ENCODE data around the gene KIR2DL3.
"Not testable (repeated sequence)": the region's sequence is repeated elsewhere in the genome, so short reads cannot be mapped to it uniquely, and the experiment has no call there.

The KIR2DL3 gene

GRCh38 chr19:54744080-54744479 lies 5.8 kb downstream of the KIR2DL3 start:
- DNase-seq (ENCODE audit: low spot score) = not testable (repeated sequence)

- not testable (repeated sequence) for DNase-seq (ENCODE audit: low spot score)
These were observed 9.5 kb downstream of the KIR2DL3 start for GRCh38 chr19:54747614-54748322.

- DNase-seq (ENCODE audit: low spot score) = not testable (repeated sequence)
These were observed 12.0 kb downstream of the KIR2DL3 start for GRCh38 chr19:54750276-54750675.

GRCh38 chr19:54756204-54757110 lies 18.1 kb downstream of the KIR2DL3 start:
- not testable (repeated sequence) for DNase-seq (ENCODE audit: low spot score)

- not testable (repeated sequence) for DNase-seq (ENCODE audit: low spot score)
These were observed 20.3 kb downstream of the KIR2DL3 start for GRCh38 chr19:54758577-54758976.

GRCh38 chr19:54764219-54764618 lies 25.9 kb downstream of the KIR2DL3 start:
- DNase-seq (ENCODE audit: low spot score) = not testable (repeated sequence)

GRCh38 chr19:54766464-54766863 lies 28.2 kb downstream of the KIR2DL3 start:
- DNase-seq (ENCODE audit: low spot score) = not testable (repeated sequence)

- DNase-seq (ENCODE audit: low spot score) = not testable (repeated sequence)
These were observed 31.3 kb downstream of the KIR2DL3 start, which contains the start of gene KIR2DL1 for GRCh38 chr19:54769646-54770045. Gene KIR2DL1, plus strand, starts transcription at chr19:54769793. Its CDS starts 58 bp downstream, at chr19:54769851.

GRCh38 chr19:54770511-54770910 lies 32.2 kb downstream of the KIR2DL3 start:
- not testable (repeated sequence) for DNase-seq (ENCODE audit: low spot score)

- not testable (repeated sequence) for DNase-seq (ENCODE audit: low spot score)
These were observed 33.0 kb downstream of the KIR2DL3 start for GRCh38 chr19:54771018-54771960.

GRCh38 chr19:54772666-54773065 lies 34.4 kb downstream of the KIR2DL3 start:
- DNase-seq (ENCODE audit: low spot score) = not testable (repeated sequence)

- not testable (repeated sequence) for DNase-seq (ENCODE audit: low spot score)
These were observed 36.9 kb downstream of the KIR2DL3 start for GRCh38 chr19:54775095-54775815.

- DNase-seq (ENCODE audit: low spot score) = not testable (repeated sequence)
These were observed 37.5 kb downstream of the KIR2DL3 start for GRCh38 chr19:54775830-54776229.

- not testable (repeated sequence) for DNase-seq (ENCODE audit: low spot score)
These were observed 39.5 kb downstream of the KIR2DL3 start for GRCh38 chr19:54777851-54778250.

- DNase-seq (ENCODE audit: low spot score) = not testable (repeated sequence)
These were observed 40.6 kb downstream of the KIR2DL3 start for GRCh38 chr19:54778896-54779295.

- DNase-seq (ENCODE audit: low spot score) = not testable (repeated sequence)
These were observed 44.6 kb downstream of the KIR2DL3 start for GRCh38 chr19:54782916-54783315.

GRCh38 chr19:54786091-54786723 lies 47.9 kb downstream of the KIR2DL3 start:
- not testable (repeated sequence) for DNase-seq (ENCODE audit: low spot score)

GRCh38 chr19:54788154-54788553 lies 49.8 kb downstream of the KIR2DL3 start:
- not testable (repeated sequence) for DNase-seq (ENCODE audit: low spot score)

- no peak for DNase-seq (ENCODE audit: low spot score)
These were observed 52.4 kb downstream of the KIR2DL3 start for GRCh38 chr19:54790711-54791110.

- no peak for DNase-seq (ENCODE audit: low spot score)
These were observed 53.2 kb downstream of the KIR2DL3 start for GRCh38 chr19:54791476-54791875.
